ENCODE data around the gene PTGES2. TPM values are rescaled to one million over a fixed set of nuclear protein-coding genes. Genes with fewer than 3 reads are reported as not detected.
A peak's percentile ranks its signal among the peaks of the same experiment; 100 is the strongest.

Gene PTGES2
- total and polyA plus RNA-seq, 2 of the 13 experiments (the other 11 are each of a cell fraction or from before 2014, with no cell fraction given): 63.7 to 79.8 TPM

- peak; percentile 56 to 57; a peak in 3 of 4 replicates for TF ChIP-seq EP300 (IDR thresholded peaks at IDR 0.05; ENCODE audit: low read depth in 2 of 2, low read length in 2 of 2)
- TF ChIP-seq EP300 (CRISPR knock-in tag; IDR thresholded peaks at IDR 0.05; ENCODE audit: borderline replicate concordance): no peak; the same call in 1 of the 2 replicates
- peak; percentile 71 for TF ChIP-seq ZNF556 (CRISPR knock-in tag; IDR thresholded peaks at IDR 0.05; ENCODE audit: borderline replicate concordance)
- no peak for TF ChIP-seq SOX6 (IDR thresholded peaks at IDR 0.05)
- TF ChIP-seq SOX6 (CRISPR knock-in tag; IDR thresholded peaks at IDR 0.05): peak; percentile 98
- no peak for TF ChIP-seq TBL1XR1 (IDR thresholded peaks at IDR 0.05; ENCODE audit: borderline replicate concordance, low read length, partially characterized antibody)
- 0 out of 2 replicates have a peak, but pooled peaks have one; percentile 34 for TF ChIP-seq POLR2G (IDR thresholded peaks at IDR 0.05; ENCODE audit: low read depth, low read length)
- peak; percentile 70; the same call in 1 of the 2 replicates for TF ChIP-seq MEIS1 (CRISPR knock-in tag; IDR thresholded peaks at IDR 0.05; ENCODE audit: borderline replicate concordance)
- peak; percentile 47; the same call in 1 of the 2 replicates for TF ChIP-seq ISL2 (CRISPR knock-in tag; IDR thresholded peaks at IDR 0.05)
- TF ChIP-seq CEBPB (IDR thresholded peaks at IDR 0.05; ENCODE audit: borderline replicate concordance, low read depth, low read length): peak; percentile 87
- TF ChIP-seq ZNF331 (CRISPR knock-in tag; IDR thresholded peaks at IDR 0.05): peak; percentile 72; the same call in 1 of the 2 replicates
- peak; percentile 56 for TF ChIP-seq TFDP2 (CRISPR knock-in tag; IDR thresholded peaks at IDR 0.05)
- TF ChIP-seq ETV6 (CRISPR knock-in tag; conservative IDR thresholded peaks at IDR 0.05): no peak
- TF ChIP-seq TFAP4 (IDR thresholded peaks at IDR 0.05; ENCODE audit: borderline replicate concordance, low read depth): peak; percentile 87
- TF ChIP-seq KDM5B (CRISPR knock-in tag; IDR thresholded peaks at IDR 0.05; ENCODE audit: borderline replicate concordance): peak; percentile 60; the same call in 1 of the 2 replicates
- TF ChIP-seq ZNF746 (CRISPR knock-in tag; IDR thresholded peaks at IDR 0.05): peak; percentile 90
- no peak for TF ChIP-seq PREB (CRISPR knock-in tag; IDR thresholded peaks at IDR 0.05)
- TF ChIP-seq ZBTB37 (CRISPR knock-in tag; IDR thresholded peaks at IDR 0.05): 0 out of 2 replicates have a peak, but pooled peaks have one; percentile 73
- peak; percentile 48; the same call in 1 of the 2 replicates for TF ChIP-seq FOXC1 (CRISPR knock-in tag; IDR thresholded peaks at IDR 0.05; ENCODE audit: borderline replicate concordance)
- TF ChIP-seq DPF2 (CRISPR knock-in tag; IDR thresholded peaks at IDR 0.05; ENCODE audit: borderline replicate concordance, low read depth): peak; percentile 50; the same call in 1 of the 2 replicates
- TF ChIP-seq FOXA3 (CRISPR knock-in tag; IDR thresholded peaks at IDR 0.05): peak; percentile 69
- peak; percentile 8; the same call in 1 of the 2 replicates for TF ChIP-seq ZNF441 (CRISPR knock-in tag; IDR thresholded peaks at IDR 0.05; ENCODE audit: borderline replicate concordance)
Measured at GRCh38 chr9:128104171-128104618, 23.3 kb downstream of the PTGES2 start (continued).
